HG03575 (cell line): ENCODE results near the gene RGS5.

Source experiments
- ATAC-seq: cut with Tn5 transposase; IDR thresholded peaks from one replicate; pipeline ENCODE4 v1.9.1; 2021; ENCODE audit not compliant: unreplicated experiment, insufficient number of reproducible peaks, low FRiP score; ENCODE audit errors: extremely low read depth

RGS5 gene

GRCh38 chr1:163161841-163162240 lies 40.9 kb downstream of the RGS5 start:
- ATAC-seq, result no peak

DNA sequence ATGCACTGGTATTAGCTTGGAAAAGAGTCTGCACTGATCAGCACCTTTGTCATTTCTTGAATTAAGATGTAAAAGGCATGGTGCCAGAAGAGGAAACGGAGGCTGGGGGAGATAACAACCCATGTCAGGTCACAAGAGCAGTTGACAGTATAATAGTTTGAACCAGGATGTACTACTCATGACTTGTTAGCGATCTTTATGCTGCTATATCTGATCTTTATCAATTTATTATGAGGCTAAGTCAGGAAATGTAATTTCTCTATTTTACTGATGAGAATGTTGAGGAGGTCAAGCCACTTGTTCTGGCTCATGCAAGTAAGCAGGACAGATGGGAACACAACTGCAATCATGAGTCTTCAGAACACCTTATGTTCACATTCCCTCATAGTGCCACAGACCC lies 41.4 kb downstream of the RGS5 start:
- no peak for ATAC-seq

GRCh38 chr1:163155606-163156005 lies 47.1 kb downstream of the RGS5 start:
- no peak for ATAC-seq

GRCh38 chr1:163148911-163149310 lies 53.8 kb downstream of the RGS5 start:
- ATAC-seq, result no peak

- ATAC-seq, result no peak
Observed at GRCh38 chr1:163147019-163147418, 55.7 kb downstream of the RGS5 start.

GRCh38 chr1:163145435-163145834 lies 57.3 kb downstream of the RGS5 start:
- no peak for ATAC-seq

GRCh38 chr1:163144418-163144817 lies 58.3 kb downstream of the RGS5 start:
- no peak for ATAC-seq

DNA sequence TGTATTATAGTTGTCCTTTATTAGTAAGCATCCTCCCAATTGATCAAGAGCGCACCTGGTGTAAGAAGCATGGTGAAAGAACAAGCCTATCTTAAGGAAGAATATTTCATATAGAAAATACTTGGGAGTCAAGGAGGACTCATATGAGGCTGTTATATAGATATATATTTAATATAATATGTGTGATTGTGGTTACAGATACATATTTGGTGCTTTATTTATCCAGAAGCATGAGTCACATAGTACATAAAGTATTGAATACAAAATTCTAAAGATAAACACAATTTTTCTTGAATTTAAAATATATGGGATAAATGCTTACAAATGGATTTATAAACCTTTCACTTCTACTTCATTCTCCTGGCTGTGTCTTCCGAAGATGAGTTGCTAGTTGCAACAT lies 60.6 kb downstream of the RGS5 start:
- ATAC-seq, result no peak

- ATAC-seq, result no peak
Observed at GRCh38 chr1:163141556-163141955, 61.2 kb downstream of the RGS5 start.

DNA sequence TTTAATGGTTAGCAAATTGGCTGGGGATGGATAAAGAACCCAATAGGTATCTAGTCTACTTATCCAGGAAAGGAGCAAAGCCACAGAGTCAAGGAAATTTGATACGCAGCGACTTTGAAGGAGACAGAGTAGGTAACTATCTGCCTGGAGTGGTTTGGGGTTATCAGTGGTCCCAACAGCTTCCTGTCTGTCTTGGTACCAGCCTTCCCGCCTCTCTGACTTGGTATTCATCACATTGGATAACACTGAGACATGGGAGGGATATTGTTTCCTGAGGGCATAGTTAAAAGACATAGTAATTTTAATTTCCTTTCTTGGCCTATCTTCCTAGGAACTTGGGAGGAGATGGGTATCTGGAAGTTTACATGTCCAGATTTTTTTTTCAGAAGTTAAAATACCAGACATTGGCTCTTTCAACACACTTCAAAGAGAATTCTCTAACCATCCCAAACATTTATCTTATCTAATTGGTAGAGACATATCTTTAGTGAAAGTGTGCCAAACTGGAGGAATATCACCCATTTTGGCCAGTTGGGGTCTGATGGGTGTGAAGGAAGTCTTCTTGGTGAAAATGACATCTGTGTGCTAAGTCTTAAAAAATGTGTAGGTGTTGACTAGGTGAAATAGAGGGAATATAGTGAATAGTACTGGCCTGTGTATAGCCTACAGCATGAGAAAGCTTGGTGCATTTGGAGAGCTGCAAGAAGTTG lies 65.0 kb downstream of the RGS5 start:
- ATAC-seq, result no peak

DNA sequence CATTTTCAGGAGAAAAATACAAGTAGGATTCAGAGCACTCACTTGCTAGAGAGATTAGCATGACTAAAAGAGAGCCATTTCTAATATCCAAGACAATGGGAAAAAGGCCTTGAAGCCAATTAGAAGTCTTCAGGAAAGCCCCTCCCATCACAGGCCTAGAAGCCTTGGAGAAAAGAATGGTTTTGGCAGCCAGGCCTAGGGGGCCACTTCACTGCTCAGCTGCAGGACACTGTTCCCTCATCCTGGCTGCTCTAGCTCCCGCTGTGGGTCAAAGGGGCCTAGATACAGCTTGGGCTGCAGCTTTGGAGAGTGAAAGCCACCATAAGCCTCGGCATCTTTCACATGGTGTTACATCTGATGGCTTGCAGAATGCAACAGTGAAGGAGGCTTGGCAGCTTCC lies 70.7 kb downstream of the RGS5 start:
- no peak for ATAC-seq

DNA sequence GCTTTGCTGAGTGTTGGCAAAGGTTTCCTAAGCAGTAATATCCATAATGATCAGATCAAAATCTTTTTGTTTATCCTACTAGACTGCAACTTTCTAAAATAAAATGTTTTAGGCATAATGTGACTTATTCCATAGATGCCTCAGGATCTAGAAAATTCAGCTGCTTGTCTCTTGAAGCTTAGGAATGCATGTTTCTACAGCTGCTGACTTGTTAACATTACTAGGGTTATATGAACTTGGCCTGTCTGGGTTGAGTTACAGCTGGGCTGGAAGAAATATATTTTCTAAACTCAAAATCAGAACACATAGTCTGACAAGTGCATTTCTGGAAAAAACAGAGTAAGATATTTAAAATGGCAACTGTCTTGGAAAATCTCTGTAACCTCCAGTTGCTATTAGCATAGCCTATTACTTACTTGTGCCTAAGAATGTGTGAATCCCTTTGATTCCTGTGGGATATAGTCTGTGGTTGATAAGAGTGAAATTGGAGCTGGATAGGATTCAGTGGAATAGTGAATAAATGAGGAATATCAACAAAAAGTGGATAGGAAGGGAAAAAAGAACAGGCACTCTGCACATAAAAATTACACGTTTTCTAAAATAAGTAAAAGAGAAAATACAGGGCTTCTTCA lies 72.4 kb downstream of the RGS5 start:
- ATAC-seq, result no peak

DNA sequence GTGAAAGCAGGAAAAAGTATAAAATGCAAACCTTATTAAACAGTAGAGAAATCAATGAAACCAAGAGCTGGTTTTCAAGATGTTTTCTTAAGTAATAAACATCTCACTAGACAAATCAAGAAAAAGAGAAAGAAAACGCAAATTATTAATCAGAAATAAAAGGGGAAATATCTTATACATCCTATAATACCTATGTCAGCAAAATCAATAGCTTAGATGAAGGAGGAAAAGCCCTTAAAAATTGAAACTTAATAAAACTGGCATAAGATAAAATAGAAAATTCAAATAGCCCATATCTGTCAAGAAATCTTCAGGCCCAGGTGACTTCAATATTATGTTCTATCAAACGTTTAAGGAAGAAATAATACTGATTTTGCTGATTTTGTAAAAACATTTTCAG lies 74.4 kb downstream of the RGS5 start:
- no peak for ATAC-seq

DNA sequence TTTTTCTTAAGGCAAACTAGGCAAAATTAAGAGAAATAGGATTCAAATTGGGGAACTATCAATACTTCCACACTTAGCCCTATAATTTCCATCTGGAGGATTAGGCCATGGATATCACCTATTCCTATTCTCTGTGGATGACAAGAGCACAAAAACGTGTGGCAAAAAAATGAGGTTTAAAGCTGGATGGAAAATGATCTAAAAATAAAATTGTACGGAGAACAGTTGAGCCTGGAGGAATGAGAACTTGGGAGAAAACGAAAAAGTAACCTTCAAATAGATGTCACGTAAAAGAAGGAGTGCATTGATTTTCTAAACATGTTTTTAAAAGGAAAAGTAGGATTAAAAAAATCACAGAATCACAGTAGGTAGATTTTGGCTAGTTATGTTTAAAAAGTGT lies 77.9 kb downstream of the RGS5 start:
- no peak for ATAC-seq

- no peak for ATAC-seq
Observed at GRCh38 chr1:163120372-163120771, 82.3 kb downstream of the RGS5 start.

DNA sequence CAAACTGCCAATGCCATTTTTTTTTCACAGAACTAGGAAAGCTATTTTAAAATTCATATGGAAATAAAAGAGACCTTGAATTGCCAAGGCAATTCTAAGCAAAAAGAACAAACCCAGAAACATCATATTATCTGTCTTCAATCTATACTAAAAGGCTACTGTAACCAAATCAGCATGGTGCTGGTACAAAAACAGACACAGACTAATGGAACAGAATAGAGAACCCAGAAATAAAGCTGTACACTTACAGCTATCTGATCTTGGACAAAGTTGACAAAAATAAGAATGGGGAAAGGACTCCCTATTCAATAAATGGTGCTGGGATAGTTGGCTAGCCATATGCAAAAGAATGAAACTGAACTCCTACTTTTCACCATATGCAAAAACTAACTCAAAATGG lies 83.0 kb downstream of the RGS5 start:
- ATAC-seq, result no peak

DNA sequence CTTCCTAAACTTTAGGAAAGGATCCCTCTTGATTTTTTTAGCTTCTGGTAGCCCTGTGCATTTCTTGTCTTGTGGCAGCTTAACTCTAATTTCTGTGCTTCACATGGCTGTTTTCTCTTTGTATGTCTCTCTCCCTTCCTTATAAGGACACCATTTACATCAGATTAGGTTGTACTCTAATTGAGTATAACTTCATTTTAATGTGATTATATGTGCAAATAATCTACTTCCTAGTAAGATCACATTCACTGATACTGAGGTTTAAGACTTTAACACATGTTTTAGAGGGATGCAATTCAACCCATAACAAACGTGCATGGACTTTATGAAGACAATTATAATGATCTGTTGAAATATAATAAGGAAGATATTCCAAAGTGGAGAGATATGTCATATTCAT lies 86.8 kb downstream of the RGS5 start:
- no peak for ATAC-seq

GRCh38 chr1:163107655-163108054 lies 95.1 kb downstream of the RGS5 start:
- ATAC-seq, result no peak

DNA sequence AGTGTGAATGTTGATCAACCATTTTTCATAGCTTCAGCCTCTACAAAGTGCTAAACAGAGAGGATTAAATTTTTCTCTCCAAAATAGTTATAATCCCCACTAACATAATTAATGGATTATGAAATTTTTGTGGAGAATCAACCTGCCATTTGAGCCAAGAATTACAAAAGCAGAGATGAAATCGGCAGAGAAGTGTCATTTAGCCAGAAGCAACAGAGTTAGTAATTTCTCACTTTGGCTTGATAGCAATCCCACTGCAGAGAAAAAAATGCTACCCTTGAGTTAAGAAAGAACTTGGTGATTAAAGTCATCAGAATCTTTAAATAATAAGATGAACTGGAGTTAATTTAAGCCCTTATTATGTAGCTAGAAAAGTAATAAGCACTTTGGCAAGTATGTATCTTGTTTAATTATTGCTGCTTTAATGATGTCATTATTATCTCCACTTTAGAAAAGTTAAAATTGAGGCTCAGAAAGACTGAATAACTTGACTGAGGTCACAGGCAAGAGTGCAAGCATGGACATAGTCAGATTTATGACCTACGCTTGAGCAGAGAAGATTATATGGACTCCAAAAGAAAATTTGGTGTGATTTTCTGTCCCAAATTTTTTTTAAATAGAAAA lies 96.2 kb downstream of the RGS5 start:
- ATAC-seq, result no peak

- ATAC-seq, result no peak
Observed at GRCh38 chr1:163104385-163105099, 98.2 kb downstream of the RGS5 start.
